GM12892 (cell line): ENCODE measurements around the gene DGKE.

Experiments used
- POLR2A ChIP-seq: IDR thresholded peaks from 2 replicates; pipeline ENCODE4 v1.6.1; 2011; ENCODE audit warnings: low read depth, low read length, control low read depth
- POLR2AphosphoS5 ChIP-seq: IDR thresholded peaks from 2 replicates; pipeline ENCODE4 v1.6.1; 2011; ENCODE audit warnings: low read depth, low read length, control low read depth
- TAF1 ChIP-seq: IDR thresholded peaks from 2 replicates; pipeline ENCODE4 v1.6.1; 2011; ENCODE audit warnings: low read depth, mild to moderate bottlenecking, control low read depth, low read length, borderline replicate concordance

DNA sequence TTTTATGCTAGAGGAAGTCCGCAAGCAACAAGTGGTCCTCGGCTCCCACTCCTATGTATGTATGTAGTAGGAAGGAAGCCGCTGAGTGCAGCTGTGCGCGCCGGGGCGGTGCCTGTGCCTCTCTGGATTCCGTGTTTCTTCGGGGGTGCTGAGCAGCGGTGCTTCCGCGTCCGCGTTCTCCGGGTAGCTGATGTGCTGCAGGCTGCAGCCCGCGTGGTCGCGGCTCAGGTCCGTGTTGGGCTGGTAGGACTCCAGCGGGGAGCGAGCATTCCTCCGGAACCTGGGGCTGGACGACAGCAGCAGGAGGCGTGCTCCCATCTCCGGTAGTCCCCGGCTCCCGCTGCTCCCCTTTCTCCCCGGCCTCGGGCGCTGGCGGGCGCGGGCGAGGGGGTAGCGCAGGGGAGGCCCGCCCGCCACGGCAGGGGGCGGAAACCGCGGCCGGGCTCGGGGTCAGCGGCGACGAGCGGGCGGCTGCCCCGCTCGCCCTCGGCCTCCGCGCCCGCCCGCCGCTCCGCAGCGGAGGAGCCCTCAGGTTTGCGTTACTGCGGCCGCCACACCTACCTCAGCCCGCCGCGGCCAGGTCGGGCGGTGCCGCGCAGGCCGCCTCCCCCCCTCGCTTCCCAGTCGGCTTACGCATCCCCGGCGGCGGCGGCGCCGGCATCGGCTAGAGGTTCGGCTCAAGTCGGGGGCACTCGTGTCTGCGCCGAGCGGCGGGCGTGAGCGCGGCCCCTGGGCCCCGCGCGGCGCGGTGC lies 718 bp upstream of the DGKE start:
- peak; percentile 65; the same call in 1 of the 2 replicates for TF ChIP-seq POLR2A
- peak; percentile 40; the same call in 1 of the 2 replicates for TF ChIP-seq POLR2AphosphoS5
- TF ChIP-seq TAF1, result no peak; the same call in 1 of the 2 replicates
